Measurements from ENCODE around the gene PVALEF. TPM values are rescaled to one million over a fixed set of nuclear protein-coding genes. Genes with fewer than 3 reads are reported as not detected.

Gene PVALEF
- total and polyA plus RNA-seq, 2 of the 8 experiments (the other 6 are each of a cell fraction or from before 2014, with no cell fraction given), result 0.03 TPM; not detected in 1

DNA sequence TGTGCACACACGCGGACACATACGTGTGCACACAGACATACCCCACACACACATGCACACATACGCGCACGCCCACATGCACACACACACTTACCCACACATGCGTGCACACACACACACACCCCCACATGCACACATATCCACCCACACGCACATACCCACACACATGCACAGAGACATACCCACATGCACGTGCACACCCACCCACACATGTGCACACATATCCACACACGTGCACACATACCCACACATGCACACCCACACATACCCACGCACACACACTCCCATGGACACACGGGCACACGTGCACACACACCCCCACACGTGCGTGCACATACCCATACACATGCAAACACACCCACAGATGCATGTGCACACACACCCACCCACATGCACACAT, 27.2 kb upstream of the PVALEF start (continued):
- TF ChIP-seq EP300 (IDR thresholded peaks at IDR 0.05; ENCODE audit: borderline replicate concordance in 1 of 2, low read depth in 2 of 2, low read length in 2 of 2) (no peak), TAF1 (IDR thresholded peaks at IDR 0.05; ENCODE audit: low read depth, low read length) (no peak)
